NCI-H460 (cell line): Measurements from ENCODE around the gene HENMT1. TPM values are rescaled to one million over a fixed set of nuclear protein-coding genes. Genes with fewer than 3 reads are reported as not detected.

ENCODE experiments used
- DNase-seq: peaks from one replicate; pipeline ENCODE4 v3.0.0-alpha.2; 2016; ENCODE audit warnings: low read depth; ENCODE audit errors: extremely low read depth
- total RNA-seq: library from RNA; depleted of rRNA; stranded (reverse); fragments of >200 nt; shearing (Covaris generic); gene quantifications from 2 replicates; pipeline ENCODE4 v1.2.3, GENCODE V29; 2014; rRNA removed

The HENMT1 gene
- total RNA-seq, 1 experiment from 2014 or later = 2.5 TPM

DNA sequence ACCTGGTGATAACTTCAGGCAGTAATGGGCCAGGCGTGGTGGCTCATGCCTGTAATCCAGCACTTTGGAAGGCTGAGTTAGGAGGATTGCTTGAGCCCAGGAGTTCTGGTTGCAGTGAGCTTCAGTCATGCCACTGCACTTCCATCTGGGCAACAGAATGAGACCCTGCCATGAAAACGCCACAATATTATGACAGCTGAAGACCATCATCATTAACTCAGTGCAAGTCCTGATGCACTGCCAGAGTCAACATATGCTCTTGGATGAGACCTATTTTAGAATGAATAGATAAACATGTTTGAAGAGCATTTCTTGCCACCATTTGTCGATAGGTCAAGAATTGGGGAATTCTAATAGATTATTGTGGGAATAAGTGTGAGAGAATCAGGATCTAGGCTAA, 26.4 kb downstream of the HENMT1 start:
- DNase-seq = no peak

DNA sequence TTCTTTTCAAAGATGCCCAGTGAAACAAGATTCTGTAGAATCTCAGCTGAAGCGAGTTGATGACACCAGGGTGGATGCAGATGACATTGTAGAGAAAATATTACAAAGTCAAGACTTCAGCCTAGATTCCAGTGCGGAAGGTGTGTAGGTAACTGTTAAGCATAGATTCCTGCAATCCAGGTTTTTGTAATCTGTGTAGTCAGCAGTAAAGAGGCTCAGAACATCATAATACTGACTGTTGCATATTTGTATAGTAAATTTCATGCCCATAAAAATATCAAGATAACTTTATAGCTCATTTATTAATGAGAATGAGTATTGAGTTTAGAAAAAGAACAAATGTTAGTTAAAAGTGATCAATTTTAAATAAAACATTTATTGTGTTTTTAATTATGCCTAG, 32.2 kb downstream of the HENMT1 start:
- no peak for DNase-seq

DNA sequence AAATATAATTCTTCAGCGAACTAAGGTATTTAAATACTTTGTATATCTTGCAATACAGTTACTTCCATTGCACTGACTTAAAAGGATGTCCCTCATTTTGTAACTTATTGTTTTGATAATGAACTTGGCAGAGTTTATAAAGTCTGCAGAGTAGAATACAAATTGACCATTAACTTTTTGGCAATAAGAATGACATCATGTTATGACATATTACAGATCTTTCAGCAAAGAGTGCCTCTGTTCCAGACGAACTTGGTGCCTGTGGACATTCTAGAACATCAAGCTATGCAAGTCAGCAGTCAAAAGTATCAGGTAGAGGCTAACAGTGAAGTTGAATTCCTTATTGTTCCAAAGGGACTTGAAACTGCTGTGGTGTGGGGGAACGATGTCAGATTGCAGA, 32.9 kb downstream of the HENMT1 start:
- no peak for DNase-seq

DNA sequence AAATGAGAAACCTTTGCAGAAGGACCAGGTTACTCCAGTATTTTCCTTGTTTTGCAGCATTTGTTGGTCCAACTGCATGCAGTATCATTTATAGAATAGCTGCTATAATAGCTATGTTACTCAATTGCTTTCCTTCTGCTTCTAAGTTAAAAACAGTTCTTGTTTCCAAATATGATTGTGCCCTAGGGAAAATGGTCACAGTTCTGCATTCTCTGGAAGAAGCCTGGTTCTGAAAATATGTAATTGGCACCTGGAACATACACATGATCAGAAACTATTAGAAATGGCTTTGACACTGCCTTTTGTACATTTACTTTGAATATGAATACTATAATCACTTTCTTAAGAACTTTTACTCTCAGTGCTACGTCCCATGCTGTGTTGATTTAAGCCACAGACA, 33.6 kb downstream of the HENMT1 start:
- no peak for DNase-seq

DNA sequence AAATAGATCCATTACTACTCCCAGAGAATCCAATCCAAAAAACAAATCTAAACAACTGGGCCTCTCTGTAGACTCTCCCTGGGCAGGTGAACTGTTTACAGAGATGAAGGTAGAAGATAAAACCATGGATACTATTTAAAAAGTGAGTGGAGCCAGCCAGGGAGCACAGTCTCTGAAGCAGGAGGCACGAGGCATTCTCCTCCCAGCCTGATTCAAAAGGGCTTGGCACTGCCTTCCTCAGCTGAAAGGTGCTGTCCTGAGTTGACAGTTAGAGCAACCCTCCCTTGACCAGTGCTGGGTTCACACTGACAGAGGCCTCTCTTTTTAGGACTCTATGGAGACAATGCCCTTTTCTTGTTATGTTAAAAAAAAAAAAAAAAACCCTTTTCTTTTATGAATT, 36.8 kb downstream of the HENMT1 start:
- no peak for DNase-seq

DNA sequence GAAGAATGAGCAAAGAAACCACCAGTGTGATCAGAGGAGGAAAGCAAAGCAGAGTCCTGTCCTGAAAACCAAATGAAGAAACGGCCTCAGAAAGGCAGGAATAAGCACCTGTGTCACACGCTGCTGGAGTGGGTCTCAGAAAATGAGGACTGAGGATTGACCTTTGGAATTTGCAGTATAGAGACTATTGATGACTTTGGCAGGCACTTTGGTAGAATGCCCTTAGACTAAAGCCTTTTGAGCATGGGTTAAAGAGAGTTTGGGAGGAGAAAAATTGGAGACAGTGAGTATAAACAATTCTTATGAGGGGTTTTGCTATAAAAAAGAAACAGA, 43.2 kb downstream of the HENMT1 start:
- DNase-seq = no peak

DNA sequence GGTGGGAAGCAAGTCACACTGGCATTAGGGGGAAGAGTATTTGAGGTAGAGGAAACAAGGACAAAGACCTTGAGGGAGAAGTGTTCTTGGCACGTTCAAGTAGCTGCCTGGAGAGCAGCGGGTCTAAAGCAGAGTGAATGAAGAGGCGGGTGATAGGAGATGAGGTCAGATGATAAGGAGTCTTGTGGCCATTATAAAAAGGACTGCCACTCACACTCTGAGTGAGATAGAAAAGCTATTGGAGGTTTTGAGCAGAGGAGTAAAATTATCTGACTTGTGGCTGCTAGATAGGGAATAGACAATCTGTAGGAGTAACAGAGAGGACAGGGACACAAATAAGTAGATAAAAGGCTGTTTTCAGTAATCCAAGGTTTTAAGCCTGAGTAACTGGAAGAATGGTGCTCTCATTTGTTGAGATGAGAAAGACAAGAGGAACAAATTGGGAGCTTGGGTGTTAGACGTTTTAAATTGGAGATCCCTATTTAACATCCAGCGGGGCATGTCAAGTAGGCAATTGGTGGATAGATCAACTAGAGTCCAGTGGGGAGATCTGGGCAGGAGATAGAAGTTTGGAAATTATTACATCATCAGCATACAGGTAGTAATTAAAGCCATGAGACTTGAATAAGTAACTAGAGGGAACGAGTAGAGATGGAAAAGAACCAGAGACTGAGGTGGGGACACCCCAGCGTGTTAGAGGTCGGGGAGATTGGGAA, 43.7 kb downstream of the HENMT1 start:
- no peak for DNase-seq

DNA sequence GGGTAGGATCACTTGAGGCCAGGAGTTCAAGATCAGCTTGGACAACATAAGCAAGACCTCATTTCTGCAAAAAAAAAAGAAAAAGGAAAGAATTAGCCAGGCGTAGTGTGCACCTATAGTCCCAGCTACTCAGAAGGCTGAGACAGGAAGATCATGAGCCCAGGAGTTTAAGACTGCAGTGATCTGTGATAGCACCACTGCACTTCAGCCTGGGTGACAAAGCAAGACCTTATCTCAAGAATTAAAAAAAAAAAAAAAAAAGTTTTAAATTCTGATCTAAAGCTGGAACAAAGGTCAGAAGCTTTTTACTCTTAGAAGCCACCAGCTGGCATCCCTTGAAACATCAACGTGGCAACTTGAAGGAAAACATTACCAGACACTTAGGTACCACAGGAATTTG, 45.3 kb downstream of the HENMT1 start:
- no peak for DNase-seq

DNA sequence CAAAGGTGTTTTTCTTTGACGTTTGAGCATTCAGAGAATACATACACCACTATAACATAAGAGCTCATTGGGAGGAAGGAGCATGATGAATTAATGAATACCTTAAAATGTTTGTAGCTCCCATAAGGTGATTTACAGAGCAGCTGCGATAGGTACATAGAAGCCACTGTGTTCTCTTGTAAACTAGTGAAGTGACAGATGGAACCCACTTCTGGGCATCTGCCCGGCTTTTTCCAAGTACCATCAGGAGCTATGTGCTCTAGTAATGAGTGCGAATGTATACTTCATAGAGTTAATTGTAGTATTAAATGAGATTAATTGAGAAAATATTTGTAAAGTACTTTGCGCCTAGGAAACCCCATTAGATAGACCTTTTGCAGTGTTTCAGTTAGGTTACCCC, 48.4 kb downstream of the HENMT1 start:
- no peak for DNase-seq

DNA sequence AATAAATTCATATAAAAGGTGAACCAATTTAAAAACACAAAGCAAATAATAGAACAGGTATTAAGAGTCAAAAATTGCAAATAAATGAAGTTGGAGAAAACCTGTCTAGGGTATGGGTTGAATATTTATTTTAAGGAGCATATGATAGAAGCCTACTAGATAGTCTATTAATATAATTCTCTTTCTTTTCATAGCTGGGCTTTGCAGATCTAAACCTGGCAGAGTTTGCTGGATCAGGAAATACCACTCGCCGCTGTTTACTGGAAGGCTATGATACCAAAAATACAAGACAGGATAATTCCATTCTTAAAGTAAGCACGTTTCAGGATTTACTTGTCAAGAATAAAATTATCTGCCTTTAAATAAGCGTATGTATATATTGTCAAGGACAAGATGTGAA, 48.9 kb downstream of the HENMT1 start:
- no peak for DNase-seq

DNA sequence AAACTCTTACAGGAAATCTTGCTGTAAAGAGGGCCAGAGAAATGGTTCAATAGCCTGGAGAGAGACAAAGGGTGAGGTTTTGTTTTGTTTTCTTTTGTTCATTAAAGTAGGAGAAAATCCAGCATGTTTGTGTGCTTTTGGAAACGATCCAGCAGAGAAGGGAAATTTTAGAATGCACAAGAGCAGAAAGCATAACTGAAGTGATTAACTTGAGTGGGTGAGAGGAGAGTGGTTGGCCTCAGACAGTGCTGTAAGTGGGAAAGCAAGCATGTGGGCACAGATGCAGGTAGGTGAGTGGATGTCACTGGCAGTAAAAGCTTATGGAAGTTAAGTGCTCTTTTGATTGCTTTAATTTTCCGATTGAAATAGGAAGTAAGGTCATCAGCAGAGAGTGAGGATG, 50.8 kb downstream of the HENMT1 start:
- DNase-seq = no peak

DNA sequence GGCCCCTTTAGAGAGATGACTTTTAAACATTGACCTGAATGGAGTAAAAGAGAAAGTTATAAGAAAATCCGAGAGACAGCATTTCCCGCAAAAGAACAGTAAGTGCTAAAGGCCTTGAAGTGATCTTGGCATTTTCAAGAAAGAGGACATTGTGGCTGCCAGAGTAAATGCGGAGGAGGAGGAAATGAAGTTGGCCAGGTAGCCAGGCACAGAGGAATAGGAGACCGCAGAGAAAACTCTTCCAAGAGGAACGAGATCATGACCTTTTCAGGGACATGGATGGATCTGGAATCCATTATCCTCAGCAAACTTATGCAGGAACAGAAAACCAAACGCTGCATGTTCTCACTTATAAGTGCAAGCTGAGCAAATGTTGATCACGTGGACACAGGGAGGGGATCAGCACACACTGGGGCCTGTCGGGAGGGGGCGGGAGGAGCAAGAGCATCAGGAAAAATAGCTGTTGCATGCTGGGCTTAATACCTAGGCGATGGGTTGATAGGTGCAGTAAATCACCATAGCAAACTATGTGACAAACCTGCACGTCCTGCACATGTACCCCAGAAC, 51.3 kb downstream of the HENMT1 start:
- DNase-seq = no peak

DNA sequence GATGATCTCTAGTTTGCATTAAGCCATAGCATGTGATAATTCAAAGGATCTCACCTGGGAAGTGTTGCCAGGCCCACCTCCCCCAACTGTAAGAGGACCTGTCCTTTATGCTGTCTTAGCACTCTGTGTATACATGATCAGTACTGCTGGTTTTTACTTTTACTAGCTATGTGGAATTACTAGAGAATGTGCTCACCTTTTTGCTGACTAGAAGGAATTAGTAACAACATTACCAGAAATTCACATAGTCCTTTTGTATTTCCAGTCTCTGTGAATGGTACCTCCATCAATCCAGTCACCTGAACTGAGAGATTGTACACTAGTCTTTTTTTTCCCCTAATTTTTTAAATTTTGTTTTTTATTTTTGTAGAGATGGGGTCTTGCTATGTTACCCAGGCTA, 54.4 kb downstream of the HENMT1 start:
- no peak for DNase-seq

DNA sequence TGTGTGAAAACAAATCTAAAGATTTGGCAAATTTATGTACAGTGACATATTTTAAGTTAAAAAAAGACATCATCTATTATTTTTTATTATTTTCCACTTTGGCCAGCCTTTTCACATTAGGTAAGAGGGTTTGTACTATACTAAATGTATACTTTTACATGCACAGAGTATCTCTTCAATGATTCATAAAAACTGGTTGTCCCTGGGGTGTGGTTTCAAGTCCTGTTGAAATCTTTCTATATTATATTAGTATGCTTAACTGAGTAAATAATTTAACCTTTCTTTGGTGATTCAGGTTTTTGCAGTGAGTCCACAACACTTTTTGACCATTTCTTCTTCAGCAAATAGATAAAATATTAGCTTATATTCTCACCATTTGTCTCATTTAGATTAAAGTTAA, 55.3 kb downstream of the HENMT1 start:
- DNase-seq = no peak

DNA sequence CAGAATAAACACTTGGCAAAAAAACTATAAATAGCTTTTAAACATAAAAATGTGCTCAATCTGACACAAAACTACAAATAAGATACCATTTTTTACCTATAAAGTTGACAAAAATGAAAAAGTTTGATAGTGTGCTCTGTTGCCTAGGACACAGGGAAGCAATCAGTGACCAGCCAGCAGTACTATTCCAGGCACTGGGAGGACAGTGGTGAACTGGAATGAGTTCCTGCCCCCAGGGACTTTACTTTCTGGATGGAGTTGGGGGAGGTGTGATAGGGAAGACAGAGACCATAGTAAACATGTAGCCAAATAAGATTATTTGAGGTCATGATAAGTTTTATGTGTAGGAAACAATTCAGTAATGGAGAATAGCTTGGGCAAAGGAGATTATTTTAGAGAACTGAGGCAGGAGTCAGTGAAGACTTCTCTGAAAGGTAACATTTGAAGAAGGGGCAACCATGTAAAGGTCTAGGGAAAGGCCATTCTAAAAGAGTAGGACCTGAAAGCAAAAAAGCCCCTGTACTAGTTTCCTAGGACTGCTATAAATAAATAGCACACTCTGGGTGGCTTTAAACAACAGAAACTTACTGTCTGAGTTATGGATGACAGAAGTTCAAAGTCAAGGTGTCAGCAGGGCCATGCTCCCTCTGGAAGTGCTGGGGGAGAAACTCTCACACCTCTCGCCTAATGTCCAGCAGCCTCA, 59.0 kb downstream of the HENMT1 start:
- no peak for DNase-seq

DNA sequence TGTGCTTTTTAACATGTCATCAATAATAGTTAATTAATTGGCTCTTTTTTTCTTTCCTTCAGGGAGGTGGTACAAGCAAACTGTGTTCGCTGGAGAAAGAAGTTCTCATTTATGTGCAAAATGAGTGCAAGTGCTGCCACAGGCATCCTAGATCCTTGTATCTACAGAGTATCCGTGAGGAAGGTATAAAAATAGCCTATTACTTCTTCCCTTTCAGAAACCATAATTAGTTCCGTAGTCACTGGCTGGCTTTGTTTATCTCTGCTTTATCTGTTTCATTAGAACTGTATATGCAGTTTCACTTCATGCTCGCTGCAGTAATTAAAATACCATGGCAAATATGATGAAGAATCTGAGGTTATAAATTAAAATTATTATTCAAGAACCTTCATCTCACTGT, 60.4 kb downstream of the HENMT1 start:
- DNase-seq = no peak

DNA sequence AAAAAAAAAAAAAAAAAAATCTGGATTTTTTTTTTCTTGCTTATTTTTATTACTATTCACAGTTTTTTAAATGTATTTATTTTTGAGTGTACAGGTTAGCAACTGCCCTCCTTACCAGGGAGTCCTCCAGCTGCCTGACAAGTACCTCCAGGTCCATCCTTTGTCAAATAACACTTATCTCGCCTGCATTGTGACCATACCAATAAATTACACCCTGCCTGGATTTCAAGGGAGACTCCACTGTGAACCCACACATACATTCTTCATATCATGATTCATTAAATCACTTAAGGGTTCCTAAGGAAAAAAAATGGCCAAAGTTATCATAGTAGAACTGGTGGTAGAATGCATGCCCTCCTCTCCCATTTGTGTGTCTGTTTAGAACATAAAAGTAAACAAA, 62.6 kb downstream of the HENMT1 start:
- DNase-seq = no peak

Other genes with a start within 250 kb of the HENMT1 start
- gene NBPF6, start 210.8 kb downstream of the HENMT1 start, total RNA-seq = not detected in 2 replicates
- 21.7 and 22.9 TPM in 2 replicates for gene EEIG2, start 101.0 kb downstream of the HENMT1 start, total RNA-seq
- gene PRPF38B, start 31.2 kb upstream of the HENMT1 start, total RNA-seq = 17.0 and 23.7 TPM in 2 replicates
- gene FNDC7, start 51.8 kb upstream of the HENMT1 start, total RNA-seq = not detected in 2 replicates
- 52.1 and 52.2 TPM in 2 replicates for gene STXBP3, start 85.6 kb upstream of the HENMT1 start, total RNA-seq
- 0.75 and 1.5 TPM in 2 replicates for gene AKNAD1, start 196.0 kb upstream of the HENMT1 start, total RNA-seq
- 31.0 and 35.3 TPM in 2 replicates for gene GPSM2, start 215.9 kb upstream of the HENMT1 start, total RNA-seq